Ishikawa (cell line): ENCODE measurements around the gene SKAP1.

Experiments used
- CEBPB ChIP-seq: IDR thresholded peaks from 2 replicates; pipeline ENCODE4 v1.6.1; 2012
- CREB1 ChIP-seq: IDR thresholded peaks from 2 replicates; pipeline ENCODE4 v1.6.1; 2012; ENCODE audit warnings: low read depth
- EGR1 ChIP-seq: IDR thresholded peaks from 2 replicates; pipeline ENCODE4 v1.6.1; 2012
- EP300 ChIP-seq: IDR thresholded peaks from 2 replicates; pipeline ENCODE4 v1.6.1; 2012; ENCODE audit warnings: borderline replicate concordance
- FOXM1 ChIP-seq: IDR thresholded peaks from 2 replicates; pipeline ENCODE4 v1.6.1; 2012; ENCODE audit warnings: low read depth, borderline replicate concordance
- NFIC ChIP-seq: IDR thresholded peaks from 2 replicates; pipeline ENCODE4 v1.6.1; 2012
- RAD21 ChIP-seq: IDR thresholded peaks from 2 replicates; pipeline ENCODE4 v1.6.1; 2012; ENCODE audit warnings: low read depth
- TAF1 ChIP-seq: IDR thresholded peaks from 2 replicates; pipeline ENCODE4 v1.6.1; 2012; ENCODE audit warnings: low read depth, mild to moderate bottlenecking
- TCF12 ChIP-seq: IDR thresholded peaks from 2 replicates; pipeline ENCODE4 v1.6.1; 2012; ENCODE audit warnings: low read depth
- USF1 ChIP-seq: IDR thresholded peaks from 2 replicates; pipeline ENCODE4 v1.6.1; 2012
- YY1 ChIP-seq: IDR thresholded peaks from 2 replicates; pipeline ENCODE4 v1.6.1; 2012; ENCODE audit warnings: low read depth
- TF ChIP-seq, protein P1 (sequence below): IDR thresholded peaks from 2 replicates; pipeline ENCODE4 v1.6.1; 2012; ENCODE audit warnings: low read depth, mild to moderate bottlenecking
- TF ChIP-seq, protein P2 (sequence below): IDR thresholded peaks from 2 replicates; pipeline ENCODE4 v1.6.1; 2012

- TF ChIP-seq YY1: no peak
- peak; percentile 64; the same call in 1 of the 2 replicates for TF ChIP-seq FOXM1
- TF ChIP-seq TAF1: no peak
- peak; percentile 76 for TF ChIP-seq EP300
- TF ChIP-seq, protein P1, sequence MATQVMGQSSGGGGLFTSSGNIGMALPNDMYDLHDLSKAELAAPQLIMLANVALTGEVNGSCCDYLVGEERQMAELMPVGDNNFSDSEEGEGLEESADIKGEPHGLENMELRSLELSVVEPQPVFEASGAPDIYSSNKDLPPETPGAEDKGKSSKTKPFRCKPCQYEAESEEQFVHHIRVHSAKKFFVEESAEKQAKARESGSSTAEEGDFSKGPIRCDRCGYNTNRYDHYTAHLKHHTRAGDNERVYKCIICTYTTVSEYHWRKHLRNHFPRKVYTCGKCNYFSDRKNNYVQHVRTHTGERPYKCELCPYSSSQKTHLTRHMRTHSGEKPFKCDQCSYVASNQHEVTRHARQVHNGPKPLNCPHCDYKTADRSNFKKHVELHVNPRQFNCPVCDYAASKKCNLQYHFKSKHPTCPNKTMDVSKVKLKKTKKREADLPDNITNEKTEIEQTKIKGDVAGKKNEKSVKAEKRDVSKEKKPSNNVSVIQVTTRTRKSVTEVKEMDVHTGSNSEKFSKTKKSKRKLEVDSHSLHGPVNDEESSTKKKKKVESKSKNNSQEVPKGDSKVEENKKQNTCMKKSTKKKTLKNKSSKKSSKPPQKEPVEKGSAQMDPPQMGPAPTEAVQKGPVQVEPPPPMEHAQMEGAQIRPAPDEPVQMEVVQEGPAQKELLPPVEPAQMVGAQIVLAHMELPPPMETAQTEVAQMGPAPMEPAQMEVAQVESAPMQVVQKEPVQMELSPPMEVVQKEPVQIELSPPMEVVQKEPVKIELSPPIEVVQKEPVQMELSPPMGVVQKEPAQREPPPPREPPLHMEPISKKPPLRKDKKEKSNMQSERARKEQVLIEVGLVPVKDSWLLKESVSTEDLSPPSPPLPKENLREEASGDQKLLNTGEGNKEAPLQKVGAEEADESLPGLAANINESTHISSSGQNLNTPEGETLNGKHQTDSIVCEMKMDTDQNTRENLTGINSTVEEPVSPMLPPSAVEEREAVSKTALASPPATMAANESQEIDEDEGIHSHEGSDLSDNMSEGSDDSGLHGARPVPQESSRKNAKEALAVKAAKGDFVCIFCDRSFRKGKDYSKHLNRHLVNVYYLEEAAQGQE: no peak
- TF ChIP-seq CREB1: no peak
- TF ChIP-seq TCF12: peak; percentile 76
- TF ChIP-seq CEBPB: no peak
- TF ChIP-seq USF1: no peak
- peak; percentile 58 for TF ChIP-seq NFIC
- TF ChIP-seq, protein P2, sequence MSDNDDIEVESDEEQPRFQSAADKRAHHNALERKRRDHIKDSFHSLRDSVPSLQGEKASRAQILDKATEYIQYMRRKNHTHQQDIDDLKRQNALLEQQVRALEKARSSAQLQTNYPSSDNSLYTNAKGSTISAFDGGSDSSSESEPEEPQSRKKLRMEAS: no peak
- no peak for TF ChIP-seq EGR1
- no peak for TF ChIP-seq RAD21
These were observed 42.6 kb upstream of the SKAP1 start for GRCh38 chr17:48472411-48473281.
